HepG2 (cell line): ENCODE measurements around the gene SIGLEC1. TPM values are rescaled to one million over a fixed set of nuclear protein-coding genes. Genes with fewer than 3 reads are reported as not detected.

Experiments used
- AGO2 ChIP-seq: fragments of 200-400 bp; formaldehyde crosslinking; optimal IDR thresholded peaks from 2 replicates; pipeline ENCODE3; 2017; ENCODE audit warnings: mild to moderate bottlenecking, low read depth, low read length, moderate library complexity
- CEBPB ChIP-seq: IDR thresholded peaks from 2 replicates; pipeline ENCODE4 v1.6.1; 2011; ENCODE audit warnings: low read depth, low read length, improper control_type of control experiment, borderline replicate concordance
- E2F1 ChIP-seq: sonication (generic); formaldehyde crosslinking; IDR thresholded peaks from 2 replicates; pipeline ENCODE4 v1.5.0; 2020; ENCODE audit warnings: missing genetic modification reagents
- ETV5 ChIP-seq: IDR thresholded peaks from 2 replicates; pipeline ENCODE4 v1.6.1; 2018; ENCODE audit warnings: missing biosample characterization, missing genetic modification reagents, inconsistent platforms, borderline replicate concordance
- FOSL2 ChIP-seq: sonication (generic); formaldehyde crosslinking; IDR thresholded peaks from 2 replicates; pipeline ENCODE4 v1.4.0; 2020; ENCODE audit warnings: missing genetic modification reagents
- HCFC1 ChIP-seq: fragments of 150-350 bp; IDR thresholded peaks from 2 replicates; pipeline ENCODE4 v1.6.1; 2014; ENCODE audit warnings: low read depth, low read length
- HIVEP1 ChIP-seq: sonication (generic); formaldehyde crosslinking; IDR thresholded peaks from 2 replicates; pipeline ENCODE4 v1.4.0; 2020; ENCODE audit warnings: mild to moderate bottlenecking, missing genetic modification reagents
- HMG20A ChIP-seq: IDR thresholded peaks from 2 replicates; pipeline ENCODE4 v1.6.1; 2016; ENCODE audit warnings: borderline replicate concordance
- HMGXB4 ChIP-seq, 2 experiments: sonication (generic) in 1 of 2; formaldehyde crosslinking in 1 of 2; IDR thresholded peaks; 2 replicates each; pipeline versions ENCODE4 v1.4.0 to v1.6.1; 2018 to 2020; ENCODE audit warnings: missing genetic modification reagents in 2 of 2, borderline replicate concordance in 1 of 2, low read depth in 1 of 2, mild to moderate bottlenecking in 1 of 2, missing biosample characterization in 1 of 2
- HNF4G ChIP-seq, 2 experiments: sonication (generic) in 1 of 2; formaldehyde crosslinking in 1 of 2; IDR thresholded peaks; 2 replicates each; pipeline versions ENCODE4 v1.4.0 to v1.6.1; 2011 to 2020; ENCODE audit warnings: borderline replicate concordance in 2 of 2, low read depth in 2 of 2, mild to moderate bottlenecking in 2 of 2, low read length in 1 of 2, missing genetic modification reagents in 1 of 2, moderate library complexity in 1 of 2
- NBN ChIP-seq: fragments of 450-650 bp; conservative IDR thresholded peaks from 2 replicates; pipeline ENCODE4 v1.6.1; 2017
- NFE2L1 ChIP-seq: sonication (generic); formaldehyde crosslinking; IDR thresholded peaks from 2 replicates; pipeline ENCODE4 v1.4.0; 2020; ENCODE audit warnings: missing genetic modification reagents, mild to moderate bottlenecking, borderline replicate concordance
- NKX3-1 ChIP-seq: sonication (generic); formaldehyde crosslinking; IDR thresholded peaks from 2 replicates; pipeline ENCODE4 v1.5.0; 2020; ENCODE audit warnings: missing genetic modification reagents
- PAWR ChIP-seq: sonication (generic); formaldehyde crosslinking; IDR thresholded peaks from 2 replicates; pipeline ENCODE4 v1.4.0; 2020; ENCODE audit warnings: missing genetic modification reagents, mild to moderate bottlenecking, borderline replicate concordance
- PAX8 ChIP-seq: sonication (generic); formaldehyde crosslinking; IDR thresholded peaks from 2 replicates; pipeline ENCODE4 v1.8.0; 2022; ENCODE audit warnings: mild to moderate bottlenecking, missing genetic modification reagents, borderline replicate concordance
- RBAK ChIP-seq: sonication (generic); formaldehyde crosslinking; IDR thresholded peaks from 2 replicates; pipeline ENCODE4 v1.5.1; 2020; ENCODE audit warnings: mild to moderate bottlenecking, missing genetic modification reagents
- RXRA ChIP-seq: sonication (generic); formaldehyde crosslinking; IDR thresholded peaks from 2 replicates; pipeline ENCODE4 v1.5.1; 2020; ENCODE audit warnings: missing genetic modification reagents
- STAG1 ChIP-seq: sonication (generic); formaldehyde crosslinking; IDR thresholded peaks from 2 replicates; pipeline ENCODE4 v1.4.0; 2020; ENCODE audit warnings: missing genetic modification reagents
- TARDBP ChIP-seq: sonication (generic); formaldehyde crosslinking; IDR thresholded peaks from 2 replicates; pipeline ENCODE4 v1.8.0; 2022; ENCODE audit warnings: mild to moderate bottlenecking, missing genetic modification reagents
- TBX2 ChIP-seq: sonication (generic); formaldehyde crosslinking; IDR thresholded peaks from 2 replicates; pipeline ENCODE4 v1.5.0; 2020; ENCODE audit warnings: missing genetic modification reagents, mild to moderate bottlenecking, borderline replicate concordance
- ZNF253 ChIP-seq: sonication (generic); formaldehyde crosslinking; IDR thresholded peaks from 2 replicates; pipeline ENCODE4 v1.8.0; 2022; ENCODE audit warnings: mild to moderate bottlenecking, missing genetic modification reagents, borderline replicate concordance
- ZNF441 ChIP-seq: sonication (generic); formaldehyde crosslinking; IDR thresholded peaks from 2 replicates; pipeline ENCODE4 v1.7.0; 2021; ENCODE audit warnings: missing genetic modification reagents, borderline replicate concordance
- polyA plus RNA-seq, 8 experiments: library from polyadenylated mRNA; depleted of rRNA in 3 of 8; stranded (reverse) in 7 of 8; unstranded in 1 of 8; fragments of >200 nt; fragmentation: Illumina TruSeq in 4 of 8; extraction: Trizol in 4 of 8; gene quantifications; 2 replicates each; pipeline versions ENCODE4 v1.2.1 to v1.2.3, GENCODE V29; 2011 to 2016; ENCODE audit warnings: low read depth in 4 of 8, missing spikeins in 1 of 8, mixed read lengths in 1 of 8; ENCODE audit not compliant: insufficient read depth in 1 of 8
- total RNA-seq, 5 experiments: library from RNA; depleted of rRNA; stranded (reverse); fragments of >200 nt; fragmentation: Illumina TruSeq; extraction: Trizol; gene quantifications; 2 replicates each; pipeline ENCODE4 v1.2.3, GENCODE V29; 2016; ENCODE audit warnings: low read depth in 1 of 5
- TF ChIP-seq, protein P1 (sequence below): sonication (generic); formaldehyde crosslinking; IDR thresholded peaks from 2 replicates; pipeline ENCODE4 v1.5.0; 2020; ENCODE audit warnings: missing genetic modification reagents, mild to moderate bottlenecking, borderline replicate concordance
- TF ChIP-seq, protein P2 (sequence below): sonication (generic); formaldehyde crosslinking; IDR thresholded peaks from 2 replicates; pipeline ENCODE4 v1.5.0; 2020; ENCODE audit warnings: missing genetic modification reagents, mild to moderate bottlenecking, borderline replicate concordance

The SIGLEC1 gene
- total and polyA plus RNA-seq, 2 of the 13 experiments (the other 11 are each of a cell fraction or from before 2014, with no cell fraction given) = 0.01 TPM; not detected in 1

GRCh38 chr20:3749689-3750531 lies 37.5 kb upstream of the SIGLEC1 start (continued):
- TF ChIP-seq PAX8 (CRISPR knock-in tag) = no peak
- TF ChIP-seq RBAK (CRISPR knock-in tag) = no peak; the same call in 1 of the 2 replicates
- TF ChIP-seq AGO2 = peak; percentile 98
- TF ChIP-seq, protein P1, sequence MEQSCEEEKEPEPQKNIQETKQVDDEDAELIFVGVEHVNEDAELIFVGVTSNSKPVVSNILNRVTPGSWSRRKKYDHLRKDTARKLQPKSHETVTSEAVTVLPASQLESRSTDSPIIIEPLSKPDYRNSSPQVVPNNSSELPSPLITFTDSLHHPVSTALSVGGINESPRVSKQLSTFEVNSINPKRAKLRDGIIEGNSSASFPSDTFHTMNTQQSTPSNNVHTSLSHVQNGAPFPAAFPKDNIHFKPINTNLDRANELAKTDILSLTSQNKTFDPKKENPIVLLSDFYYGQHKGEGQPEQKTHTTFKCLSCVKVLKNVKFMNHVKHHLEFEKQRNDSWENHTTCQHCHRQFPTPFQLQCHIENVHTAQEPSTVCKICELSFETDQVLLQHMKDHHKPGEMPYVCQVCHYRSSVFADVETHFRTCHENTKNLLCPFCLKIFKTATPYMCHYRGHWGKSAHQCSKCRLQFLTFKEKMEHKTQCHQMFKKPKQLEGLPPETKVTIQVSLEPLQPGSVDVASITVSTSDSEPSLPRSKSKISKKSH = peak; percentile 51; the same call in 1 of the 2 replicates
- TF ChIP-seq FOSL2 (CRISPR knock-in tag) = peak; percentile 31; the same call in 1 of the 2 replicates
- TF ChIP-seq E2F1 = no peak
- TF ChIP-seq NKX3-1 (CRISPR knock-in tag) = no peak
- TF ChIP-seq, protein P2, sequence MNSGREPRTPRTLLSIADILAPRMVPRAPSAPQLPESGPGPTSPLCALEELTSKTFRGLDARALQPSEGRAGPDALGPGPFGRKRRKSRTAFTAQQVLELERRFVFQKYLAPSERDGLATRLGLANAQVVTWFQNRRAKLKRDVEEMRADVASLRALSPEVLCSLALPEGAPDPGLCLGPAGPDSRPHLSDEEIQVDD (CRISPR knock-in tag) = peak; percentile 47; the same call in 1 of the 2 replicates
- no peak for TF ChIP-seq HCFC1
- TF ChIP-seq TBX2 (CRISPR knock-in tag) = peak; percentile 64; the same call in 1 of the 2 replicates
- no peak for TF ChIP-seq HIVEP1 (CRISPR knock-in tag)
- no peak for TF ChIP-seq TARDBP (CRISPR knock-in tag)
- TF ChIP-seq ETV5 (CRISPR knock-in tag) = peak; percentile 48; the same call in 1 of the 2 replicates
- no peak for TF ChIP-seq HMG20A (CRISPR knock-in tag)
- TF ChIP-seq CEBPB = no peak
- peak; percentile 3; the same call in 1 of the 2 replicates for TF ChIP-seq RXRA (CRISPR knock-in tag)
- no peak for TF ChIP-seq ZNF441 (CRISPR knock-in tag)
- TF ChIP-seq ZNF253 = no peak
- TF ChIP-seq STAG1 = peak; percentile 77
- TF ChIP-seq NFE2L1 (CRISPR knock-in tag) = peak; percentile 18; the same call in 1 of the 2 replicates
- 0 out of 2 replicates have a peak, but pooled peaks have one; percentile 18 for TF ChIP-seq HNF4G (IDR thresholded peaks at IDR 0.05; ENCODE audit: borderline replicate concordance, low read depth, low read length)
- TF ChIP-seq HNF4G (CRISPR knock-in tag; IDR thresholded peaks at IDR 0.05; ENCODE audit: borderline replicate concordance, low read depth) = no peak; the same call in 1 of the 2 replicates
- no peak for TF ChIP-seq NBN
- TF ChIP-seq HMGXB4 (CRISPR knock-in tag; IDR thresholded peaks at IDR 0.05; ENCODE audit: borderline replicate concordance in 1 of 2, low read depth in 1 of 2) = peak; percentile 92 to 96; a peak in 3 of 4 replicates
- TF ChIP-seq PAWR = no peak
